H9 (cell line): ENCODE data around the gene CDKL1. TPM values are rescaled to one million over a fixed set of nuclear protein-coding genes. Genes with fewer than 3 reads are reported as not detected.

Experiments used
- DNase-seq: peaks from one replicate; pipeline ENCODE4 v3.0.0-alpha.2; 2017
- H2AFZ ChIP-seq: one replicate; pipeline ENCODE4 v1.6.1; 2013; ENCODE audit warnings: mild to moderate bottlenecking, low read length, control low read depth, moderate library complexity
- H2AK5ac ChIP-seq: 2 replicates; pipeline ENCODE4 v1.6.1; 2013; ENCODE audit warnings: low read length, control low read depth, mixed read lengths; ENCODE audit not compliant: insufficient read length
- H2BK120ac ChIP-seq: one replicate; pipeline ENCODE4 v1.6.1; 2013; ENCODE audit warnings: low read depth, mild to moderate bottlenecking, low read length, control low read depth, inconsistent platforms; ENCODE audit not compliant: poor library complexity, severe bottlenecking
- H2BK12ac ChIP-seq: 2 replicates; pipeline ENCODE4 v1.6.1; 2013; ENCODE audit warnings: low read length, control low read depth, mixed read lengths, low read depth; ENCODE audit not compliant: insufficient read length
- H2BK15ac ChIP-seq: 2 replicates; pipeline ENCODE4 v1.6.1; 2013; ENCODE audit warnings: low read depth, low read length, control low read depth
- H2BK20ac ChIP-seq: one replicate; pipeline ENCODE4 v1.6.1; 2013; ENCODE audit warnings: low read depth, mild to moderate bottlenecking, low read length, control low read depth, inconsistent platforms; ENCODE audit not compliant: poor library complexity, severe bottlenecking
- H2BK5ac ChIP-seq: 2 replicates; pipeline ENCODE4 v1.6.1; 2013; ENCODE audit warnings: low read length, control low read depth, mixed read lengths; ENCODE audit not compliant: insufficient read length
- H3K14ac ChIP-seq: 2 replicates; pipeline ENCODE4 v1.6.1; 2013; ENCODE audit warnings: low read length, control low read depth; ENCODE audit not compliant: insufficient read depth
- H3K18ac ChIP-seq: 2 replicates; pipeline ENCODE4 v1.6.1; 2013; ENCODE audit warnings: low read depth, mild to moderate bottlenecking, mixed read lengths, low read length, control low read depth; ENCODE audit not compliant: insufficient read length
- H3K23ac ChIP-seq: 2 replicates; pipeline ENCODE4 v1.6.1; 2013; ENCODE audit warnings: low read length, control low read depth, mixed read lengths, low read depth; ENCODE audit not compliant: insufficient read length
- H3K23me2 ChIP-seq: 2 replicates; pipeline ENCODE4 v1.6.1; 2013; ENCODE audit warnings: low read depth, mild to moderate bottlenecking, mixed read lengths, low read length, control low read depth; ENCODE audit not compliant: insufficient read length, poor library complexity, severe bottlenecking
- H3K27ac ChIP-seq: 2 replicates; pipeline ENCODE4 v1.5.1; 2013; ENCODE audit warnings: low read length, control low read depth, mixed read lengths, low read depth; ENCODE audit not compliant: insufficient read length
- H3K27me3 ChIP-seq: 2 replicates; pipeline ENCODE4 v1.6.1; 2013; ENCODE audit warnings: low read length, control low read depth, inconsistent platforms; ENCODE audit not compliant: insufficient read depth
- H3K4ac ChIP-seq: 2 replicates; pipeline ENCODE4 v1.6.1; 2013; ENCODE audit warnings: low read depth, mild to moderate bottlenecking, control low read depth, inconsistent platforms, low read length, moderate library complexity
- H3K4me1 ChIP-seq: 2 replicates; pipeline ENCODE4 v1.6.1; 2013; ENCODE audit warnings: low read length, control low read depth, inconsistent platforms; ENCODE audit not compliant: insufficient read depth
- H3K4me2 ChIP-seq: 2 replicates; pipeline ENCODE4 v1.6.1; 2013; ENCODE audit warnings: low read length, control low read depth, mixed read lengths; ENCODE audit not compliant: insufficient read length, insufficient read depth
- H3K56ac ChIP-seq: 2 replicates; pipeline ENCODE4 v1.6.1; 2013; ENCODE audit warnings: low read depth, mild to moderate bottlenecking, mixed read lengths, low read length, control low read depth; ENCODE audit not compliant: insufficient read length
- H3K79me1 ChIP-seq: 2 replicates; pipeline ENCODE4 v1.6.1; 2013; ENCODE audit warnings: low read depth, mild to moderate bottlenecking, moderate library complexity, low read length, control low read depth, inconsistent platforms; ENCODE audit not compliant: insufficient read depth, poor library complexity, severe bottlenecking
- H3K79me2 ChIP-seq: 2 replicates; pipeline ENCODE4 v1.6.1; 2013; ENCODE audit warnings: low read length, control low read depth, inconsistent platforms; ENCODE audit not compliant: insufficient read depth
- H3K9ac ChIP-seq: 2 replicates; pipeline ENCODE4 v1.6.1; 2013; ENCODE audit warnings: low read length, control low read depth, mixed read lengths; ENCODE audit not compliant: insufficient read length; ENCODE audit errors: extremely low read depth
- H3K9me3 ChIP-seq: one replicate; pipeline ENCODE4 v1.6.1; 2013; ENCODE audit warnings: low read depth, low read length, inconsistent platforms; ENCODE audit not compliant: control insufficient read depth
- H3T11ph ChIP-seq: one replicate; pipeline ENCODE4 v1.6.1; 2013; ENCODE audit warnings: mild to moderate bottlenecking, low read length, control low read depth, inconsistent platforms
- H4K20me1 ChIP-seq: one replicate; pipeline ENCODE4 v1.6.1; 2013; ENCODE audit not compliant: control insufficient read depth, insufficient read length, insufficient read depth
- H4K5ac ChIP-seq: 2 replicates; pipeline ENCODE4 v1.6.1; 2013; ENCODE audit warnings: low read depth, mild to moderate bottlenecking, mixed read lengths, low read length, control low read depth; ENCODE audit not compliant: insufficient read length
- H4K8ac ChIP-seq: replicated peaks from 2 replicates; pipeline ENCODE4 v1.6.1; 2013; ENCODE audit warnings: low read length, control low read depth, mixed read lengths, low read depth; ENCODE audit not compliant: insufficient read length
- H4K91ac ChIP-seq: 2 replicates; pipeline ENCODE4 v1.6.1; 2013; ENCODE audit warnings: low read depth, mild to moderate bottlenecking, moderate library complexity, mixed read lengths, low read length, control low read depth; ENCODE audit not compliant: insufficient read length
- H3K27ac Mint-ChIP-seq, 3 experiments: 2 replicates in 2 of 3; 3 replicates in 1 of 3; pipeline ENCODE4 v1.8.0; 2020 to 2021; ENCODE audit warnings: mixed read lengths in 3 of 3, mild to moderate bottlenecking in 1 of 3, moderate library complexity in 1 of 3
- H3K27me3 Mint-ChIP-seq: 2 replicates; pipeline ENCODE4 v1.8.0; 2021; ENCODE audit warnings: low read depth, mild to moderate bottlenecking, moderate library complexity, mixed read lengths
- H3K36me3 Mint-ChIP-seq, 3 experiments: 2 replicates in 2 of 3; 3 replicates in 1 of 3; pipeline ENCODE4 v1.8.0; 2020 to 2021; ENCODE audit warnings: low read depth in 3 of 3, mixed read lengths in 3 of 3; ENCODE audit not compliant: insufficient read depth in 1 of 3
- H3K4me1 Mint-ChIP-seq, 2 experiments: 2 replicates each; pipeline ENCODE4 v1.8.0; 2020; ENCODE audit warnings: mixed read lengths in 2 of 2
- H3K4me3 Mint-ChIP-seq, 2 experiments: 2 replicates in 1 of 2; 3 replicates in 1 of 2; pipeline ENCODE4 v1.8.0; 2020 to 2021; ENCODE audit warnings: mild to moderate bottlenecking in 2 of 2, mixed read lengths in 2 of 2, moderate library complexity in 1 of 2
- H3K9me3 Mint-ChIP-seq, 2 experiments: 2 replicates in 1 of 2; 3 replicates in 1 of 2; pipeline ENCODE4 v1.8.0; 2020; ENCODE audit warnings: mild to moderate bottlenecking in 2 of 2, mixed read lengths in 2 of 2, moderate library complexity in 1 of 2
- WGBS: extraction: QIAGEN DNeasy Blood & Tissue Kit; methylation state at CpG from one replicate; pipeline ENCODE4 v1.1.7; 2013; ENCODE audit warnings: missing lambda C conversion rate, low lambda C conversion rate, mixed read lengths; ENCODE audit not compliant: insufficient read length; ENCODE audit errors: extremely low coverage; 5-methylcytosine and 5-hydroxymethylcytosine counted together
- total RNA-seq: library from RNA; stranded (reverse); gene quantifications from 2 replicates; pipeline ENCODE4 v1.2.1, GENCODE V29; 2021
- TF ChIP-seq, protein P1 (sequence below): fragments of 200-600 bp; sonication (generic); conservative IDR thresholded peaks from 3 replicates; pipeline ENCODE4 v1.8.0; 2021; ENCODE audit warnings: antibody characterized with exemption, mild to moderate bottlenecking

The CDKL1 gene
- total RNA-seq, 1 experiment from 2014 or later: 0.72 TPM

DNA sequence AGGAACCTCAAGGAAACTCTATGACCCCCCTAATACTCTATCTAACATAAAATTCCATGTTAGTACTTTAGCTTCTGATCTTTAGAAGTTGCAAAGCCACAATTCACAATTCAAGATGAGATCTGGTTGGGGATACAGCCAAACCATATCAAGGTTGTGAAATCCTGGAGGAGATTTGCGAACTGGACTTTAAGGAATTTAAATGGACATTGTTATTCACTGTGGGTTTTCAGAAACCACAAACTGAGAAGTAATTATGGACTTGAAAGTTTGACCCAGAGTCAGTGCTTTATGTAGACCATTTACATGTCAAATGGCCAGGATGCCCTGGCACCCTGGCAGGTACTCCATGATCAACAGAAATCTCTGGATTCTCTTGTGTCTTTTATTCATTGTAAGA, 14.2 kb upstream of the CDKL1 start:
- no peaks in the 10 kb centered on the region for H3K79me2 ChIP-seq
- no peak overlapping the region for H2AK5ac ChIP-seq
- no peak overlapping the region for H3K4me3 Mint-ChIP-seq
- no peak overlapping the region for H3K27ac ChIP-seq
- no peaks in the 10 kb centered on the region for H3K79me1 ChIP-seq
- H3K27me3 Mint-ChIP-seq: no peaks in the 10 kb centered on the region; the same call in 1 of the 2 replicates
- whole genome bisulfite sequencing: no CpG with 5 or more reads among the region's 1 CpG
- H3K23ac ChIP-seq: no peak overlapping the region
- no peak overlapping the region for H2BK20ac ChIP-seq
- no peak overlapping the region for H3K18ac ChIP-seq
- H2BK5ac ChIP-seq: no peak overlapping the region
- peaks cover 0 to 30% of the 10 kb centered on the region in 2 experiments; a peak in 4 of 5 replicates for H3K9me3 Mint-ChIP-seq
- H3K9me3 ChIP-seq: no peaks in the 10 kb centered on the region
- H4K5ac ChIP-seq: no peak overlapping the region
- H3K4me1 ChIP-seq: no peaks in the 10 kb centered on the region
- H3K56ac ChIP-seq: no peak overlapping the region
- H4K20me1 ChIP-seq: no peaks in the 10 kb centered on the region
- H3K4me2 ChIP-seq: no peak overlapping the region
- H2BK12ac ChIP-seq: no peak overlapping the region
- H2AFZ ChIP-seq: no peak overlapping the region
- H3K14ac ChIP-seq: no peak overlapping the region
- no peak overlapping the region for H3K9ac ChIP-seq
- H3K4me1 Mint-ChIP-seq: peaks cover 0 to 7% of the 10 kb centered on the region in 2 experiments; a peak in 2 of 4 replicates
- no peak overlapping the region for H3K27ac Mint-ChIP-seq
- DNase-seq: no peak
- H4K91ac ChIP-seq: no peak overlapping the region
- H3K27me3 ChIP-seq: no peaks in the 10 kb centered on the region
- H4K8ac ChIP-seq: no peak overlapping the region
- H3K23me2 ChIP-seq: no peaks in the 10 kb centered on the region
- TF ChIP-seq, protein P1, sequence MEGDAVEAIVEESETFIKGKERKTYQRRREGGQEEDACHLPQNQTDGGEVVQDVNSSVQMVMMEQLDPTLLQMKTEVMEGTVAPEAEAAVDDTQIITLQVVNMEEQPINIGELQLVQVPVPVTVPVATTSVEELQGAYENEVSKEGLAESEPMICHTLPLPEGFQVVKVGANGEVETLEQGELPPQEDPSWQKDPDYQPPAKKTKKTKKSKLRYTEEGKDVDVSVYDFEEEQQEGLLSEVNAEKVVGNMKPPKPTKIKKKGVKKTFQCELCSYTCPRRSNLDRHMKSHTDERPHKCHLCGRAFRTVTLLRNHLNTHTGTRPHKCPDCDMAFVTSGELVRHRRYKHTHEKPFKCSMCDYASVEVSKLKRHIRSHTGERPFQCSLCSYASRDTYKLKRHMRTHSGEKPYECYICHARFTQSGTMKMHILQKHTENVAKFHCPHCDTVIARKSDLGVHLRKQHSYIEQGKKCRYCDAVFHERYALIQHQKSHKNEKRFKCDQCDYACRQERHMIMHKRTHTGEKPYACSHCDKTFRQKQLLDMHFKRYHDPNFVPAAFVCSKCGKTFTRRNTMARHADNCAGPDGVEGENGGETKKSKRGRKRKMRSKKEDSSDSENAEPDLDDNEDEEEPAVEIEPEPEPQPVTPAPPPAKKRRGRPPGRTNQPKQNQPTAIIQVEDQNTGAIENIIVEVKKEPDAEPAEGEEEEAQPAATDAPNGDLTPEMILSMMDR: no peak
- H3K36me3 Mint-ChIP-seq: peaks cover 14 to 36% (median 15%) of the 10 kb centered on the region in 3 experiments
- no peak overlapping the region for H3T11ph ChIP-seq
- no peak overlapping the region for H2BK15ac ChIP-seq
- no peak overlapping the region for H2BK120ac ChIP-seq
- no peak overlapping the region for H3K4ac ChIP-seq
